ENCODE measurements around the gene TRPM6.

The TRPM6 gene

GRCh38 chr9:74711341-74711740 lies 176.4 kb downstream of the TRPM6 start:
- DNase-seq = no peak

GRCh38 chr9:74697535-74697934 lies 190.2 kb downstream of the TRPM6 start:
- DNase-seq = no peak

DNA sequence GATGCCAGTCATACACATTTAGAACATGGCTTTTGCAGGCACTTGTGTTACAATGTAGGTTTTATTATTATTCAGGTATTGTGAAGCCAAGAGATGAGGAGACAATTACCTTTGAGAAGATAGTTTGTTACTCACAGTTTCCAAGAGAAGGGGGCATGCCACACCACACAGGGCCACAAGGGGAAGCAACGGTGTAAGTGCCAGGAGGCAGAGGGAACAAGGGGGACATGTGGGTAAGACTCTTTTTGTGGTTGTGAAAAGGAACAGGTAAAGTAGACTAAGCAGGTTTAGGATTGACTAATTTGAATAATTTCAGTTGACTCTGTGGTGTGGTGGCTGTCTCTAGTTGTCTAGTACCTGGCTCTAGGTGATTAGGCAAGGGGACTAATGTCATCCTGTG lies 191.2 kb downstream of the TRPM6 start:
- no peak for DNase-seq

GRCh38 chr9:74691058-74691457 lies 196.7 kb downstream of the TRPM6 start:
- DNase-seq = no peak

- DNase-seq = no peak
Observed at GRCh38 chr9:74683322-74683721, 204.4 kb downstream of the TRPM6 start.

DNA sequence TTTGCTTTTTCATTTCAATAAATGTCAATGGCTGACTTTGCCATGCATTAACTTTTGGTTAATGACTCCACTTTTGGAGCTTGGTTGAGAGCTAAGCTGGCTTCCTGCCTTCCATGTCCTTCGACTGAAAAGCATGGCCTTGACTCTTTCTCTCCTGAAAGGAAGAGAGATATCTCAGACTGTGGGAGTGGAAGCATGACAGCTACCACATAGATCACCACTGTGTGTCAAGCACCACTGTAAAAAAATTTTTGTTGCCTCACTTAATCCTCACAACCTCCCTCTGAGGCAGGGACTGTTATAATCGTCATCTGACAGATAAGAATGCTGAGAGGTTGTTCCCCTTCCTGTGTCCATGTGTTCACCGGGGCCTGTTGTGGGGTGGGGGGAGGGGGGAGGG lies 205.8 kb downstream of the TRPM6 start:
- no peak for DNase-seq

DNA sequence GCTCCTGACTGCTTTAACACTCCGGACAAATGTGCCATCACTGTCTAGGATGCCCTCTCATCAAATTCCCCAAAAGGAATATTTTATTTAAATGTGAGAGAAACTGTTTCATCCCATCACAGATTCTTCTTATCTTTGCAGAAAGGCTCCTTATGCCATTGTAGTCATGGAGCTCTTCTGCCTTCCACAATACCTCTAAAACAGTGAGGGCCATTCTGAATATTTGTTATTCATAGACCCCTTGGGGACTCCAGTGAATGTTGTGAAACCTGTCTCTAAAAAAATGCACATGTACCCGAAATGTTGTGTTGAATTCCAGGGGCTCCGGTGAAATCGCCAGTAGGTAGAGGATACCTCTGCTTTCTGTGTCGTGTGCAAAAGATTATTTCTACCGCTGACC lies 213.6 kb downstream of the TRPM6 start:
- no peak for DNase-seq
